HS-5 (cell line): ENCODE data around the gene ZNF578.
"Not testable (repeated sequence)": the region's sequence is repeated elsewhere in the genome, so short reads cannot be mapped to it uniquely, and the experiment has no call there.

ENCODE experiments used
- DNase-seq: peaks from one replicate; pipeline ENCODE4 v3.0.0-alpha.2; 2012; ENCODE audit warnings: low read depth

The ZNF578 gene

GRCh38 chr19:52453324-52454094 lies at the start of gene ZNF578:
TSS of gene ZNF578 (plus strand) at chr19:52453553. CDS start at chr19:52501846, 48,293 bp downstream.
- DNase-seq = no peak

GRCh38 chr19:52410276-52410675 lies 43.1 kb upstream of the ZNF578 start:
- DNase-seq = no peak

GRCh38 chr19:52415711-52416110 lies 37.6 kb upstream of the ZNF578 start:
- DNase-seq = no peak

GRCh38 chr19:52428937-52429336 lies 24.4 kb upstream of the ZNF578 start, which contains the start of gene ZNF534:
TSS of gene ZNF534 (plus strand) at chr19:52429148. CDS start at chr19:52431475, 2,327 bp downstream.
- no peak for DNase-seq

GRCh38 chr19:52442179-52442578 lies 11.2 kb upstream of the ZNF578 start:
- DNase-seq = no peak

GRCh38 chr19:52444506-52444905 lies 8.8 kb upstream of the ZNF578 start:
- DNase-seq = no peak

GRCh38 chr19:52451241-52451640 lies 2.1 kb upstream of the ZNF578 start:
- no peak for DNase-seq

- no peak for DNase-seq
Observed at GRCh38 chr19:52464798-52465470, 11.6 kb downstream of the ZNF578 start.

GRCh38 chr19:52473655-52474350 lies 20.4 kb downstream of the ZNF578 start:
- DNase-seq = no peak

GRCh38 chr19:52474351-52475127 lies 21.2 kb downstream of the ZNF578 start:
- DNase-seq = no peak

GRCh38 chr19:52484111-52484743 lies 30.9 kb downstream of the ZNF578 start:
- DNase-seq = not testable (repeated sequence)

- DNase-seq = not testable (repeated sequence)
Observed at GRCh38 chr19:52485064-52485463, 31.7 kb downstream of the ZNF578 start.

- not testable (repeated sequence) for DNase-seq
Observed at GRCh38 chr19:52485561-52486240, 32.3 kb downstream of the ZNF578 start.

GRCh38 chr19:52492201-52492993 lies 39.0 kb downstream of the ZNF578 start:
- no peak for DNase-seq

- no peak for DNase-seq
Observed at GRCh38 chr19:52492994-52493470, 39.7 kb downstream of the ZNF578 start.

- no peak for DNase-seq
Observed at GRCh38 chr19:52494518-52494917, 41.2 kb downstream of the ZNF578 start.

GRCh38 chr19:52498571-52498970 lies 45.2 kb downstream of the ZNF578 start:
- no peak for DNase-seq

GRCh38 chr19:52500474-52500873 lies 47.1 kb downstream of the ZNF578 start:
- DNase-seq = not testable (repeated sequence)

GRCh38 chr19:52500991-52501390 lies 47.6 kb downstream of the ZNF578 start:
- not testable (repeated sequence) for DNase-seq

GRCh38 chr19:52507266-52507665 lies 53.9 kb downstream of the ZNF578 start:
- no peak for DNase-seq
